Central memory CD4-positive, alpha-beta T cell (primary cell): ENCODE data around the gene INSYN2B.
"Not testable (repeated sequence)": the region's sequence is repeated elsewhere in the genome, so short reads cannot be mapped to it uniquely, and the experiment has no call there.

ENCODE experiments used
- DNase-seq: peaks from one replicate; pipeline ENCODE4 v3.0.0; 2022

The INSYN2B gene

DNA sequence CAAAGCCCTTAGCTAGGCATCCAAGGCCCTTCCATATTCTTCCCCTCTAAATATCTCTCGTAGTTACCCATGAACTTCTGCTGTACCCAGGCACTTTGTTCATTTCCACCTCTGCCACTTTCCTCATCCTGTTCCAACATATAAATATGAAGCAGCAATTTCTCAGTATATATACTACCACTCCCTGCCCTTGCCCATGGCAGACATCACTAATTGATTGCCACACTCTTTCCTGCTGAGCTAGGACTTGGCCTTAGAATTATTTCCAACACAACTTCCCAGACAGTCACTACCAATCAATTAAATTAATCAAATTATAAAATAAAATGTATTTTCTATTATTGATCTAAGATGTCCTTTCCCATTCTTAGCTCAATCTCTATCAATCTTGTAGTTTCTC lies 8.5 kb downstream of the INSYN2B start:
- no peak for DNase-seq

DNA sequence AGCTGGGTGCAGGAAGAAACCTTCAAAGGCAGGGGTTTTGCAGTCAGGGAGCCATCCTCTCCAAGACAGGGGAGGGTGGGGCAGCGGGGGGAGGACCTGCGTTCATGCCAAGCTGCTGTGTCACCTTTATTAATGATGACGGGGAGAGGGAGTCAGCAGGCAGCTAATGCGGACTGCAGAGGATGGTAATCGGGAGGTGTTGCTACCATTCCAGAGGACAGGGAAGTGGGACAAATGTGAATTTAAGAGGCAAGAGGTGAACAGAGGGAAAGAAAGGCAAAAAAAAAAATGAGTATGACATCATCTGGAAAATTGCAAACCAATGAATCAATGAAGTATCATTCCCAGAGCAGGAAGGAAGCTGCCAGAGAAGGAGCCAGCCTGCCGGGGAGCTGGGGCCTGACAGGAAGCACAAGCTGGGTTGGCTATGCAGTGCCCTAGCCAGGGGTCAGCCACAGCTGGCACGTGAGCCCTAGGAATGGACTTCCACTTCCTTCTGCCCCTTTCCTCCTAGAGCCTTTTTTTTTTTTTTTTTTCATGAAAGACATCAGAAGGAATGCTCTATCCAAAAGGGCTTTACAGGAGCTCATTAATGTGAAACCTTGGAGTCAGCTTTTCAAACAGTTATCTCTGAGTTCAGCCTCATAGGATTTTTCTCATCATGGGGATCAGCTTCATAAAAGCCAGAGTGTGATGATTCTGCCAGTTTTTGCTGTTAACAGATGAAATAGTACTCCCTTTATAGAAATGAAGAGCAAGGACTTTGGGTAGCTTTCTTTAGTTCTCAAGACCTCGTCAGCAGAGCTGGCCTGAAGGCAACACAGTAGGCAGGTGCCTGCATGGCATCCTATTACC lies 9.2 kb downstream of the INSYN2B start:
- no peak for DNase-seq

GRCh38 chr5:169970339-169970738 lies 10.0 kb downstream of the INSYN2B start:
- DNase-seq = no peak

GRCh38 chr5:169964246-169964645 lies 16.0 kb downstream of the INSYN2B start:
- no peak for DNase-seq

DNA sequence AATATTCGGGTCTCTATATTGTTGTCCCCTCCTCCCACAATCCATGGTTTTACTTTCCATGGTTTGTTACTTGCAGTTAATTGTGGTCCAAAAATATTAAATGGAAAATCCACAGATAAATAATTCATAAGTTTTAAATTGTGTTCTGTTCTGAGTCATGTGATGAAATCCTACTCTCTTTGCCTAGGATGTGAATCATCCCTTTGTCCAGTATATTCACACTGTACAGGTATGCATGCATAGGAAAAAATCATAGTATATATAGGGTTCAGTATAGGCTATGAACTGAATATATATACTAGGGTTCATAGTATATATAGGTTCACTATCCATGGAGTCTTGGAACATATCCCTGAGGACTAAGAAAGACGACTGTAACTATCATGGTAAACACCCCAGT lies 19.6 kb downstream of the INSYN2B start:
- DNase-seq = no peak

- no peak for DNase-seq
Measured at GRCh38 chr5:169958278-169958677, 22.0 kb downstream of the INSYN2B start.

DNA sequence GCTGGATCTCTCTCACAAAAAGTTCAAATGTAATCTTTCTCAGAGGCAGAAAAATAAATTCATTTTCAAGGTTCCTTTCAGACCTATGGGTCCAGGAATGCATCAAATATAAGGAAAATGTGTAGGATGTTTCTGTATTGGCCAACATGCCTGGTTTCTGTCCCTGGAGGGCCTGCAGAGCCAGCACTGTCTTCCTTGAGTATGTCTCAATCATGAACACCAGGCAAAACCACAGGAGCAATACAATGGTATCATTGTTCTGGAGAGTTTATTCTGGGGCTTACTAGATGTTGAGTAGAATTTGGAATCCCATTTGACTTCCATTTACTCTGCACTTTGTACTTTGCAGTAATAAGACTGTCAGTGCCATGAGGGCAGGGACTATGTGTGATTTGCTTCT lies 23.5 kb downstream of the INSYN2B start:
- DNase-seq = no peak

DNA sequence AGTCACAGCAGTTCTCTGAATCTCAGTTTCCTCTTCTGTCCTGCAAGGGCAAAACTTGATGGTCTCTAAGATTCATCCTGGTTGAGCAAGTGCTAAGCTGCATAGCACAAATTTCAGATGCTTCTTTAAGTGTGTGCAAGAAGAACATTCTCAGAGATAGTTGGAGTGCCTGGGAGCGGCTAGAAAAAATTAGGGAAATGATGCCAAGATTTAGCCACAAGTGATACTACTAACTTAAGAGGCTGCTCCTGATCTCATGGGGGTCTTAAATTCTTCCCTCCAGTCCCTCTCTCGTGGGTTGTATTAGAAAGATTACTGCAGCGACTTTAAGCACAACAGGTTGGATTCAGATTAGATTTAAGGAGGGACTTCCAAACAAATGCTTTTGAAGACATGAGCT lies 24.2 kb downstream of the INSYN2B start:
- no peak for DNase-seq

DNA sequence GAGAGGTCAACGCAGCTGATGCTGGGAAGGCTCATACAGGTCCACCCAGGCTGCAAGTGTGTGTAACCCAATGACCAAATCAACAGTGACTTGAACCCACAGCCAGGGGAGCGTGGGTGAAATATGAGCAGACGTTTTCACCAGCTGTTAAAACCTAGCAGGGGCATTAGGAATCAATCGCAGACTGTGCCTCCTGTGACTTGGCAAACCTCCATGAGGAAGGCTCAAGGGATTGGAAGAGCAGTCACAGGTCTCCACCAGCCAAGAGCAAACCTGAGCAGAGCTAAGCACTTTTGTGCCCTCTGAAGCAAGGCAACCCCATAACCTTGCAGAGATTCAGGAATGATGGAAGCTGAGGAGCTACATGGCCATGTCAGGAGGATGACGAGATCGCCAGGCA lies 25.5 kb downstream of the INSYN2B start:
- no peak for DNase-seq

- DNase-seq = not testable (repeated sequence)
Measured at GRCh38 chr5:169953196-169953595, 27.1 kb downstream of the INSYN2B start.

- DNase-seq = no peak
Measured at GRCh38 chr5:169950333-169950732, 30.0 kb downstream of the INSYN2B start.

- no peak for DNase-seq
Measured at GRCh38 chr5:169946743-169947295, 33.5 kb downstream of the INSYN2B start.

DNA sequence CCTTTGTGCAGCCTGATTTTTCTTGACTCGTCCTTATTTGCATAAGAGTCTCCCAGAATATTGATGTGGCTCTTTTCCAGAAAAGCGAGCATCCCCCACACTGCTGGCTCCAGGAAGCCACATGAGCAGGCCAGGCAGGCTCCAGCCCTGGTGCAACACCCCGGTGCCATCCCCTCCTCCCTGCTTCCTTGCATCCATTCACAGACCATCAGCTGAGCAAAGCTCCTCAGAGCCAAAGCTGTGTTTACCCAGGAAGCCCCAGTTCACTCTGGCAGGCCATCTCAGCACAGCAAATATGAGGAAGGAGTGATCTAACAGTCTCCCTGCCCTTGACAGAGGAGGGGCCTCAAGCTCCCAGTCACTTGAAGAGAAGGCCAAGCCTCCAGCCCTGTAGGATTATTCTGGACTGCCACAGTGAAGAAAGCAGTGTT lies 34.4 kb downstream of the INSYN2B start:
- DNase-seq = no peak

GRCh38 chr5:169944922-169945680 lies 35.2 kb downstream of the INSYN2B start:
- DNase-seq = no peak

DNA sequence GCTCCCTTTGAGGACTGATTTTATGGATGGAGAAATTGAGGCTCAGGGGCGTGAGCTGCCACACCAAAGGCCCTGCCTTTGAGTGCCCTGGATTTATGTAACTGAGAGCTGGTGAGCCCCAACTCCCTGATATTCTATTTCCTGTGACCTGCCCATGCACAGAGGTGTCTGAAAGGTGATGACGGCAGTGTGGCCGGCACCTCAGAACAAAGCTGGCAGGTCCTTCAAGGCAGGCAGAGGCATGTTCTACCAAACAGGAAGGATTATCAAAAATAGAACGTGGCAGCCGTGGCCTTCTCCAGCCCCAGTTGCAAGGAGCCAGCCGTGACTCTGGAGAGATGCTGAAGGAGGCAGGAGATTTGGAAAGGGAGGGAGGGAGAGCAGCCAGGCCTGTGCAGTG lies 36.2 kb downstream of the INSYN2B start:
- no peak for DNase-seq

DNA sequence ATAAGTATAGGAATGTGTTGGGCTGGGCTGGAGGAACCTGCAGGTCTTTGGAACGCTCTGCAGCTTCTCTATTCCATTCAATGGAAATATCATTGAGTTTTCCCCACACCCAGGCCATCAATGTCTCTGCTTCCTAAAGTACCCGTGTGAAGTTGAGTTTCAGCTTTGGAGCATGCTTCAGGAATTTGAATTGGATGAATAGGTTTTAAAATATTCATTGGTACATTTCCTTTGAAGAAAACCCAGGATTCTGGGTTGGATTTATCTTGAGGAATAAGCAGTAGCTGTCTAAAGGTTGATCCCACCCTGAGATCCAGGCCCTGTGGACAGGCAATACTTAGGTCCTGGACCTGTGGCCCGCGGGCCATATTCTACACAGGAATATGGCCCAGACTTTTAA lies 37.3 kb downstream of the INSYN2B start:
- no peak for DNase-seq

GRCh38 chr5:169942181-169942580 lies 38.1 kb downstream of the INSYN2B start:
- no peak for DNase-seq

DNA sequence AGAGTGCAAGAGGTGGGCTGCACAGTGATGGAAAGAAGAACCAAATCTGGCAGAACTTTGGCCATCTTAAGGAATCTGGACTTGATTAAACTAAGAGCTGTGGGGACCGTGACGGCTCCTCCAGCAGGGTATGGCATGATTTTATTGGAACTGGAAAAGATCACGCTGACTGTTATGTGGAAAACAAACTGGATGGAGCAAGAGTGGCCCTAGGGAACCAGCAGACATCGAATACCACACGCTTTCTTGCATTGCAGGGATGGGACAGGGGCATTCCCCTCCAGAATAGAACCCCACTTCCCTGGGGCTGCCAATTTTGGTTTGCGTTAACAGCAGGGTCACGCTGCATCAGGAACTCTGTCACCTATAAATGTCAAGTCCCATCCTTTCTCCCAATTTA lies 38.8 kb downstream of the INSYN2B start:
- DNase-seq = no peak

DNA sequence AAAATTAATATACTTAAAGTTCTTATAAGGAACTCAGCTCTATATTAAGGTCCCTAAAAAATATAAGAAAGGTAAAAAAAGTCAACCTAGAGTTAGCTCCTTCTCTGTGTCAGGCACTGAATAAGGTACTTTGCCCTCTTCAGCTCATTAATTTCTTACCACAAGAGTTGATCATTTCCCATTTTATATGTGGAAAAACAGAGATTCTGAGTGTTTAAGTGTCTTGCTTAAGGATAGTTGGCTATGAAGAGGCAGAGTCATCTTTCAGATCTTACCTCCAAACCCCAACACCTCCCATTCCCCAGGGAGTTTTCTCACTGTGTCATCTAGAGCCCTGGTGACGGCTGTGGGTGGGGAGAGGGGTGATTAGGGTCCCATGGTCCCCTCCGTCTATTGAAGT lies 40.6 kb downstream of the INSYN2B start:
- DNase-seq = no peak

- no peak for DNase-seq
Measured at GRCh38 chr5:169938439-169938838, 41.9 kb downstream of the INSYN2B start.

DNA sequence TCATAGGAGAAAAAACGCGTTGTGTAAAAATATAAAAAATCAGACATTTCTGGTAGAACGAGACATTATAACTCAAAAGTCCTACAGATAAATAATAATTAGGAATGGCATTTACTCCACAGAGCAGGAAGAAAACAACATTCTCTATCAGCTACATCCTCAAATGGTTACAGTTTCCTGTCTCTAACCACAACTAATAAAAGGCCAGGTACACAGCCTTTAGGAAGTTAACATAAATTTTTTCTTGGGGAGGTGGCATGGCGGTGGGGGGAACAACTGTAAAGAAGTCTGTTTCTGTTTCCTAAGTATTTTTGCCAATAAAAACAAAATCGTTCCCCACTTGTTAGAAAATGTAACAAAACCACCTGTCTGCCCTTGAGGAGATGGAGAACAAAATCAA lies 44.5 kb downstream of the INSYN2B start:
- no peak for DNase-seq

DNA sequence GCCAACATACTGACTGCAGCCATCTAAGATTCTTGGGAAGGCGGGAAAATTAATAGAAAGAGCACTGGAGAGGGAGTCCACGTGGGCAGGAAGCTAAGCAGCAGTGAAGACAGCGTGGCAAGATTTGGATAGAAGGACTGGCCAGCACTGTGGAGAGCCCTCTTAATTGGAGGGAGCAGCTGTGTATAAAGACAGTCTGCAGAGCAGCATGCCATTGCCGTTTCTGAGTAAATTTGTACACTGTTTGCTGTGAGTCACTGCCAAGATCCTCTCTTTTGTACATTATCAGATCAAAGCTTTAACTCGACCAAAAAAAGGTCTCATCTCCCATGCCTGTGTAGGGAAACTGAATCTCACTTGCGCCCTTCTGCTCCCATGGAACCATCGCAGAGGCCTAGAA lies 45.3 kb downstream of the INSYN2B start:
- no peak for DNase-seq

GRCh38 chr5:169933616-169934015 lies 46.7 kb downstream of the INSYN2B start:
- DNase-seq = no peak

DNA sequence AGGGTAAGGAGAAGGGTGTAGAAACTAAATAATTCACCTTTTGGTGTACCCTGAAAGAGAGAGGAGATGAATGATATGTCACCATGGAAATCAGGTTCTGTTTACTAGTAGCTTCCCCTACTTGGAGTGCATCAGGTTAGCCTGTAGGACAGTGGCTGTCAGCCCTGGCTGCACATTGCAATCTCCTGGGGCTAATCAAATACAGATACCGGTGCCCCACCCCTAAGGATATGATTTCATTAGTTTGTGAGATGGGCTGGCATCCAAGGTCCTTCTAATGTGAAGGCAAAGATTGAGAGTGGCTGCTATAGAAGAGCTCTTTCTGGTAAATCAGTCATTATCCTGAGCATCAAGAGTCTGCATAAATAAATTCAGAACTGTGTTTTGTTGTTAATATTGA lies 47.2 kb downstream of the INSYN2B start:
- no peak for DNase-seq
